Smooth muscle cell (in vitro differentiated cells): ENCODE results near the gene MRTFA. TPM values are rescaled to one million over a fixed set of nuclear protein-coding genes. Genes with fewer than 3 reads are reported as not detected.

ENCODE experiments used
- DNase-seq: peaks from one replicate; lab custom pipeline; 2025; ENCODE audit not compliant: unreplicated experiment; lab: John Stamatoyannopoulos, UW
- H2AFZ ChIP-seq: fragments of 200-600 bp; sonication (generic); 2 replicates; pipeline ENCODE4 v1.6.0; 2016; ENCODE audit warnings: antibody characterized with exemption, low read depth, mild to moderate bottlenecking
- H3F3A ChIP-seq: fragments of 200-600 bp; sonication (generic); 2 replicates; pipeline ENCODE4 v1.6.0; 2017; ENCODE audit warnings: antibody characterized with exemption, low read depth
- H3K27ac ChIP-seq: fragments of 200-600 bp; sonication (generic); 2 replicates; pipeline ENCODE4 v1.5.1; 2016; ENCODE audit warnings: low read depth, mild to moderate bottlenecking
- H3K27me3 ChIP-seq: fragments of 200-600 bp; sonication (generic); 2 replicates; pipeline ENCODE4 v1.6.1; 2016; ENCODE audit warnings: low read depth, mild to moderate bottlenecking
- H3K36me3 ChIP-seq: fragments of 200-600 bp; sonication (generic); 2 replicates; pipeline ENCODE4 v1.5.1; 2016; ENCODE audit warnings: low read depth
- H3K4me1 ChIP-seq: fragments of 200-600 bp; sonication (generic); 2 replicates; pipeline ENCODE4 v1.5.1; 2016; ENCODE audit warnings: low read depth
- H3K4me2 ChIP-seq: fragments of 200-600 bp; sonication (generic); 2 replicates; pipeline ENCODE4 v1.6.0; 2016; ENCODE audit warnings: mild to moderate bottlenecking
- H3K4me3 ChIP-seq: fragments of 200-600 bp; sonication (generic); 2 replicates; pipeline ENCODE4 v1.5.1; 2016; ENCODE audit warnings: mild to moderate bottlenecking
- H3K79me2 ChIP-seq: fragments of 200-600 bp; sonication (generic); 2 replicates; pipeline ENCODE4 v1.6.0; 2016; ENCODE audit warnings: low read depth, mild to moderate bottlenecking
- H3K9ac ChIP-seq: fragments of 200-600 bp; sonication (generic); 2 replicates; pipeline ENCODE4 v1.6.0; 2016; ENCODE audit warnings: low read depth
- H3K9me3 ChIP-seq: fragments of 200-600 bp; sonication (generic); replicated peaks from 2 replicates; pipeline ENCODE4 v1.5.1; 2016; ENCODE audit warnings: low read depth
- H4K20me1 ChIP-seq: fragments of 200-600 bp; sonication (generic); 2 replicates; pipeline ENCODE4 v1.6.0; 2016; ENCODE audit warnings: low read depth
- WGBS: methylation state at CpG from one replicate; pipeline ENCODE4 v1.1.7; 2016; ENCODE audit warnings: low lambda C conversion rate; 5-methylcytosine and 5-hydroxymethylcytosine counted together
- polyA plus RNA-seq: library from polyadenylated mRNA; unstranded; fragments of >200 nt; fragmentation: Nextera tagmentation; extraction: Ambion mirVana; gene quantifications from 2 replicates; pipeline ENCODE4 v1.2.1, GENCODE V29; 2016
- total RNA-seq: library from RNA; depleted of rRNA; stranded (reverse); fragments of >200 nt; gene quantifications from 2 replicates; pipeline ENCODE4 v1.2.3, GENCODE V29; 2014
- TF ChIP-seq, protein P1 (sequence below): fragments of 200-600 bp; sonication (generic); IDR thresholded peaks from 2 replicates; pipeline ENCODE4 v1.5.1; 2017; ENCODE audit warnings: borderline replicate concordance, mild to moderate bottlenecking, antibody characterized with exemption; ENCODE audit not compliant: insufficient read depth, poor library complexity, severe bottlenecking

Gene MRTFA
- total and polyA plus RNA-seq, 2 experiments from 2014 or later: 25.5 to 41.7 TPM

DNA sequence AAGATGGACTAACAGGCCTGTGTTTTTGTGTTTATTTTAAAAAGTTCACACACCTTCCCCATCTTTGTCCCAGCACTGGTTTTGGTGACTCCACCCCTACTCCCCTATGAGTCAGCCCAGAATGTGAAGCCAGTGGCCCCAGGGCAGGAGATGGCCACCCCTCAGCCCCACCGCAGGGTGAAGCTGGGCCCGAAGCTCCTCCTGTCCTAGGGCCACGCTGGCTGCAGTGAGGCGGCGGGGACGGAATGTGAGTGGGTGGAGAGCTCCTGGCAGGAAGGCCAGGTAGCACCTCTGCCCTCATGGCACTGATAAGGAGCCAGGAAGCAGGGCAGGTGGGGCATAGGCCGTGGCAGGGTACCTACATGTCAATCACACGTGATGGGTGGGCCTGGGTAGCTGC, 226.2 kb downstream of the MRTFA start:
- H3K9ac ChIP-seq: no peak overlapping the region

DNA sequence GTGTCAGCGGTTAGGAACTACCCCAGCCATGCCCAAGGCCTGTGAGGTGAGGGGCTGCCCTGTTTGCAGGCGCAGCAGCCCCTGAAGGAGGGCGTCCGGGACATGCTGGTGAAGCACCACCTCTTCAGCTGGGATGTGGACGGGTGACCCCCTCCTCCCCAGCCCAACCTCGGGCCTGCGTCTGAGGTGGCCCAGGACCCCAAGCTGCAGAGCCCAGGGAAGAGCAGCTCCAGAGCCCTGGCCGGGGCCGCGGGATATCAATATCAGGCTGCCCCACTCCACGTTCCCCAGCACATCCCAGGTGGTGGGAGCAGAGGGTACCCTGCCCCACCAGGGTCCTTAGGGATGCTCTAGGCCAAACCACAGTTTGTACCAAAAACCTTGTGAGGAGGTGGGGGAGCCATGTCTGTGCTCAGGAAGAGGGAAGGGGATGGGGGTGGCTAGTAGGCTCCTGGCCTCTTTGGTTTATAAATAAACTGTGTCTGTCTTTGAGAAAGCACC, 226.9 kb downstream of the MRTFA start:
- peaks cover 13% of the 10 kb centered on the region for H3F3A ChIP-seq
- no peaks in the 10 kb centered on the region for H3K27me3 ChIP-seq
- no peak overlapping the region for H3K9ac ChIP-seq
- WGBS: 97% methylated on average over 11 of the region's 11 CpGs
- H3K4me1 ChIP-seq: no peaks in the 10 kb centered on the region
- no peak overlapping the region for H3K27ac ChIP-seq
- H3K36me3 ChIP-seq: no peaks in the 10 kb centered on the region
- no peak overlapping the region for H2AFZ ChIP-seq
- DNase-seq: no peak
- TF ChIP-seq, protein P1, sequence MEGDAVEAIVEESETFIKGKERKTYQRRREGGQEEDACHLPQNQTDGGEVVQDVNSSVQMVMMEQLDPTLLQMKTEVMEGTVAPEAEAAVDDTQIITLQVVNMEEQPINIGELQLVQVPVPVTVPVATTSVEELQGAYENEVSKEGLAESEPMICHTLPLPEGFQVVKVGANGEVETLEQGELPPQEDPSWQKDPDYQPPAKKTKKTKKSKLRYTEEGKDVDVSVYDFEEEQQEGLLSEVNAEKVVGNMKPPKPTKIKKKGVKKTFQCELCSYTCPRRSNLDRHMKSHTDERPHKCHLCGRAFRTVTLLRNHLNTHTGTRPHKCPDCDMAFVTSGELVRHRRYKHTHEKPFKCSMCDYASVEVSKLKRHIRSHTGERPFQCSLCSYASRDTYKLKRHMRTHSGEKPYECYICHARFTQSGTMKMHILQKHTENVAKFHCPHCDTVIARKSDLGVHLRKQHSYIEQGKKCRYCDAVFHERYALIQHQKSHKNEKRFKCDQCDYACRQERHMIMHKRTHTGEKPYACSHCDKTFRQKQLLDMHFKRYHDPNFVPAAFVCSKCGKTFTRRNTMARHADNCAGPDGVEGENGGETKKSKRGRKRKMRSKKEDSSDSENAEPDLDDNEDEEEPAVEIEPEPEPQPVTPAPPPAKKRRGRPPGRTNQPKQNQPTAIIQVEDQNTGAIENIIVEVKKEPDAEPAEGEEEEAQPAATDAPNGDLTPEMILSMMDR: no peak
- H3K4me2 ChIP-seq: no peak overlapping the region
- peaks cover 53% of the 10 kb centered on the region for H4K20me1 ChIP-seq
- H3K9me3 ChIP-seq: no peaks in the 10 kb centered on the region
- no peaks in the 10 kb centered on the region for H3K79me2 ChIP-seq
- H3K4me3 ChIP-seq: no peak overlapping the region

More for the DNA sequence above, 226.2 kb downstream of the MRTFA start:
- no peak overlapping the region for H3K4me3 ChIP-seq
- TF ChIP-seq, protein P1: no peak
- no peaks in the 10 kb centered on the region for H3K36me3 ChIP-seq
- no peaks in the 10 kb centered on the region for H3K79me2 ChIP-seq
- H3K4me1 ChIP-seq: no peaks in the 10 kb centered on the region
- H3K27me3 ChIP-seq: no peaks in the 10 kb centered on the region
- no peak overlapping the region for H3K27ac ChIP-seq
- peaks cover 13% of the 10 kb centered on the region for H3F3A ChIP-seq
- H2AFZ ChIP-seq: no peak overlapping the region
- H3K9me3 ChIP-seq: no peaks in the 10 kb centered on the region
- no peak overlapping the region for H3K4me2 ChIP-seq
- no peak for DNase-seq
- WGBS: 78% methylated on average over 8 of the region's 8 CpGs
- peaks cover 59% of the 10 kb centered on the region for H4K20me1 ChIP-seq

DNA sequence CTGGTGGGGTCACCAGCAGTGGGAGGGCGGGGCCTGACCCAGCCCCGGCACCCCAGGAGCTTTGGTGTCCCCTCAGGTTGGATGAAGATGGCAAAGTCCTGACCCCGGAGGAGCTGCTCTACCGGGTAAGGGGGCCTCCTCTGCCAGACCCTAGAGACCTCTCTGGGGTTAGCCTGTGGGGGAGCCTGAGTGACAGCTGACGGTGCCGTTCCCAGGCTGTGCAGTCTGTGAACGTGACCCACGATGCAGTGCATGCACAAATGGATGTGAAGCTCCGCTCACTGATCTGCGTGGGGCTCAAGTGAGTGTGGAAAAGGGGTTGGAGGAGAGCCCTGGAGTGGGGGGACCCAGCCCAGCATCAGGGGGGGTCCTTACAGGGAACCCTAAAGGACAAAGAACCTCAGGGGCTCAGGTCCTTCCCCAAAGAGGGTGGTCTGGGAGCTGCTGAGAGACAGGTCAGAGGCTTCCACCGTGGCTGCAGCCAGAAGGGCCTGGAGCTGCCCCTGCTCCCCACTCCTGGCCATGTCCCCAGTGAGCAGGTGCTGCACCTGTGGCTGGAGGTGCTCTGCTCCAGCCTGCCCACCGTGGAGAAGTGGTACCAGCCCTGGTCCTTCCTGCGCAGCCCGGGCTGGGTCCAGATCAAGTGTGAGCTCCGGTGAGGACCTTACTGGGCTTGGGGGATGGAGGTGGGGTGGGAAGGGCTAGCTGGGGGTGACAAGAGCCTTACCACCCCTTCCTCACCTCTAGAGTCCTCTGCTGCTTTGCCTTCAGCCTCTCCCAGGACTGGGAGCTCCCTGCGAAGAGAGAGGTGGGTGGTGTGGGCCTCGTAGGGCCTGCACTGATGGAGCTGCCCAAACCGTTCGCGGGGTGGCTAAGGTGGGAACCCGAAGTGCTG, 227.6 kb downstream of the MRTFA start:
- Histone ChIP-seq H3K4me3 (no peak overlapping the region), H3K27me3 (no peaks in the 10 kb centered on the region), H2AFZ (no peak overlapping the region), H4K20me1 (peaks cover 46% of the 10 kb centered on the region), H3K4me1 (no peaks in the 10 kb centered on the region), H3F3A (peaks cover 8% of the 10 kb centered on the region), H3K79me2 (no peaks in the 10 kb centered on the region), H3K36me3 (no peaks in the 10 kb centered on the region), H3K4me2 (no peak overlapping the region), H3K9me3 (no peaks in the 10 kb centered on the region), H3K9ac (no peak overlapping the region), H3K27ac (no peak overlapping the region)
- no peak for DNase-seq
- TF ChIP-seq, protein P1: no peak
- WGBS: 94% methylated on average over 21 of the region's 21 CpGs
